Fibroblast of pulmonary artery (primary cell): ENCODE measurements around the gene GABRE.
"Not testable (repeated sequence)": the region's sequence is repeated elsewhere in the genome, so short reads cannot be mapped to it uniquely, and the experiment has no call there.

Source experiments
- DNase-seq: peaks from one replicate; pipeline ENCODE4 v3.0.0-alpha.2; 2010; ENCODE audit warnings: low read depth
- H3K4me3 ChIP-seq: replicated peaks from 2 replicates; pipeline ENCODE4 v1.5.1; 2011; ENCODE audit warnings: low read depth, mild to moderate bottlenecking, control low read depth, low read length, moderate library complexity
- CTCF ChIP-seq: IDR thresholded peaks from 2 replicates; pipeline ENCODE4 v1.5.1; 2011; ENCODE audit warnings: mild to moderate bottlenecking, control low read depth, low read length, inconsistent platforms; ENCODE audit errors: missing control alignments

The GABRE gene

GRCh38 chrX:151920530-151920929 lies 53.9 kb downstream of the GABRE start:
- no peak overlapping the region for H3K4me3 ChIP-seq
- no peak for DNase-seq
- no peak for TF ChIP-seq CTCF

DNA sequence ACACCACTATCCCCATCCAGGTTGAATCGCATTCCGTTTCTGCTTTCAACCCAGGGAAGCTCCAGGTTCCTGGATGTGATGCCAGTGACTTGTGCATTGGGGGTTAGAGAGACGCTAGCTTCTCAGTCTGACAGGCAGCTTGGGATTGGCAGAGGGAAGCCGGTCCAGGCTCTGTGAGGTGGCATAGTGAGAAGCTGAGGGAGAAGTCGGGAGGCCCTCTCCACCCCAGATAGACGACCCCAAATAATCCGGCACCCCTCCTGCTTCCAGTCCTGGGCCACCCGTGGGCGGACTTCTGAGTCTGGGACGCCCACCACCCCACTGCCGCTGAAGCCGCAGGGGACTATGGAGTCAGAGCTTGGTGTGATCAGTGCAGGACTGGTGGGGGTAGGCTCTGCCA lies 54.4 kb downstream of the GABRE start:
- no peak for DNase-seq
- no peak for TF ChIP-seq CTCF
- no peak overlapping the region for H3K4me3 ChIP-seq

DNA sequence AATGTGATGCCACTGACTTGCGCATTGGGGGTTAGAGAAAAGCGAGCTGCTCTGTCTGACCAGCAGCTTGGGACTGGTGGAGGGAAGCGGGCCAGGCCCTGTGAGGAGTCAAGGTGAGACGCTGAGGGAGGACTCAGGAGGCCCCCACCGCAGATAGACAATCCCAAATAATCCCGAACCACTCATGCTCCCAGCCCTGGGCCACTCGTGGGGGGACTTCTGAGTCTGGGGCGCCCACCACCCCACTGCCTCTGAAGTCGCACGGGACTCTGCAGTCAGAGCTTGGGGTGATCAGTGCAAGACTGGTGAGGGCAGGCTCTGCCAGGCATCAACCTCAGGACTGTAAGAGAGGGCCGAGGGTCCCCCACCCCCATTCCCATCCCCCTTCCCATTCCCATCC lies 54.9 kb downstream of the GABRE start:
- no peak for DNase-seq
- no peak overlapping the region for H3K4me3 ChIP-seq
- TF ChIP-seq CTCF: no peak

GRCh38 chrX:151918736-151919135 lies 55.7 kb downstream of the GABRE start:
- not testable (repeated sequence) for H3K4me3 ChIP-seq, DNase-seq

DNA sequence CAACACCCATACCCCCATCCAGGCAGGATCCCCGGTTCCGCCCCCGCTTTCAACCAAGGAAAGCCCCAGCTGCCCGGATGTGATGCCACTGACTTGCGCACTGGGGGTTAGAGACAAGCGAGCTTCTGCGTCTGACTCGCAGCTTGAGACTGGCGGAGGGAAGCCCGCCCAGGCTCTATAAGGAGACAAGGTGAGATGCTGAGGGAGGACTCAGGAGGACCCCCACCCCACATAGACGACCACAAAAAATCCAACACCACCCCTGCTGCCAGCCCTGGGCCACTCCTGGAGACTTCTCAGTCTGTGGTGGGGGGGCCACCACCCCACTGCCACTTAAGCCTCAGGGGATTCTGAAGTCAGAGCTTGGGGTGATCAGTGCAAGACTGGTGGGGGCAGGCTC lies 61.7 kb downstream of the GABRE start, which contains the start of gene MAGEA4:
Gene MAGEA4 (plus strand): TSS at position 110 of the 400 bp plus-strand sequence. CDS start 10,776 bp downstream, outside the sequence.
- no peak for TF ChIP-seq CTCF
- DNase-seq: no peak
- no peak within 1 kb of the TSS for H3K4me3 ChIP-seq

GRCh38 chrX:151912221-151912620 lies 62.3 kb downstream of the GABRE start:
- TF ChIP-seq CTCF: no peak
- no peak for DNase-seq
- H3K4me3 ChIP-seq: no peak overlapping the region

DNA sequence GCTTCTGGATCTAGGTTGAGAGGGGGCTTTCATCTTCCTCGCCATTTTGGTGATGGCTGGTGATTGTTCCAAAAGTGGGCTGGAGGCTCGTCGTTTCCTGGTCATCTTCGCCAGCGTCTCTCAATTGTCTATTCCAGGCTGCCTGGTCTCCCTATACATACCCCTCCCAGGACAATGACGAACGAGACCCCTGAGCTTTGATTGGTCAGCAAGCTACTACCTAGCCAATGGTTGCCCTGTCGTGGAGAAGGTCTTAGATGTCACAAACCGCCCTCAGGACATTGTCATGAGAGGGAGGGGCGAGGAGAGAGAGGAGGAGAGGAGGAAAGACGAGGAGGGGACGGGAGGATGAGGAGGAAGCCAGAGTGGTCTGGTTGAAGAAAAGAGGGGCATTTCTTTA lies 69.5 kb downstream of the GABRE start:
- DNase-seq: no peak
- no peak overlapping the region for H3K4me3 ChIP-seq
- no peak for TF ChIP-seq CTCF
